ENCODE data around the gene ITGA5. TPM values are rescaled to one million over a fixed set of nuclear protein-coding genes. Genes with fewer than 3 reads are reported as not detected.

Gene ITGA5
- total and polyA plus RNA-seq, 9 of the 15 experiments (the other 6 are each of a cell fraction or from before 2014, with no cell fraction given): 9.1 to 82.1 (median 47.4) TPM

- TF ChIP-seq RNF219 (CRISPR knock-in tag; IDR thresholded peaks at IDR 0.05): no peak
- no peak; a peak in 1 of 4 replicates for TF ChIP-seq TRIM24 (IDR thresholded peaks at IDR 0.05)
- TF ChIP-seq CEBPB (tag; IDR thresholded peaks at IDR 0.05): no peak
- TF ChIP-seq RCOR1 (IDR thresholded peaks at IDR 0.05; ENCODE audit: borderline replicate concordance in 1 of 2, low read depth in 2 of 2, low read length in 2 of 2): peak in 1 of 2 experiments; percentile 39; a peak in 1 of 4 replicates
- no peak for TF ChIP-seq CHD4 (IDR thresholded peaks at IDR 0.05; ENCODE audit: insufficient read depth, insufficient replicate concordance, low read depth, low read length, poor library complexity, severe bottlenecking)
- peak; percentile 56 for TF ChIP-seq CCNT2 (IDR thresholded peaks at IDR 0.05; ENCODE audit: borderline replicate concordance, extremely low read depth, insufficient read length, low read depth, low read length)
- TF ChIP-seq ZNF584 (CRISPR knock-in tag; IDR thresholded peaks at IDR 0.05; ENCODE audit: low read depth): no peak
- TF ChIP-seq HDAC8 (tag; IDR thresholded peaks at IDR 0.05): no peak
- no peak for TF ChIP-seq ZNF586 (CRISPR knock-in tag; conservative IDR thresholded peaks at IDR 0.05)
- TF ChIP-seq ZBTB40 (IDR thresholded peaks at IDR 0.05): no peak
- TF ChIP-seq ZBTB40 (CRISPR knock-in tag; IDR thresholded peaks at IDR 0.05): no peak
Observed at GRCh38 chr12:54431911-54432814, 13.1 kb upstream of the ITGA5 start (continued).
